ENCODE data around the gene NEURL4.
"Not testable (repeated sequence)": the region's sequence is repeated elsewhere in the genome, so short reads cannot be mapped to it uniquely, and the experiment has no call there.

NEURL4 gene

GRCh38 chr17:7347630-7348477 lies 18.7 kb upstream of the NEURL4 start:
- no peak for TF ChIP-seq CTCF (IDR thresholded peaks at IDR 0.05; ENCODE audit: low read depth, low read length, missing control alignments)
- no peak for DNase-seq (ENCODE audit: extremely low read depth, low read depth)
- H3K4me3 ChIP-seq (replicated peaks; ENCODE audit: low read depth, low read length), result no peak overlapping the region

GRCh38 chr17:7346761-7347614 lies 17.9 kb upstream of the NEURL4 start:
- DNase-seq (ENCODE audit: extremely low read depth, low read depth), result no peak
- no peak for TF ChIP-seq CTCF (IDR thresholded peaks at IDR 0.05; ENCODE audit: low read depth, low read length, missing control alignments)
- H3K4me3 ChIP-seq (replicated peaks; ENCODE audit: low read depth, low read length), result no peak overlapping the region

- DNase-seq (ENCODE audit: extremely low read depth, low read depth), result no peak
- TF ChIP-seq CTCF (IDR thresholded peaks at IDR 0.05; ENCODE audit: low read depth, low read length, missing control alignments), result no peak
- no peak overlapping the region for H3K4me3 ChIP-seq (replicated peaks; ENCODE audit: low read depth, low read length)
Measured at GRCh38 chr17:7343250-7343649, 14.1 kb upstream of the NEURL4 start.

- no peak for DNase-seq (ENCODE audit: extremely low read depth, low read depth)
- no peak overlapping the region for H3K4me3 ChIP-seq (replicated peaks; ENCODE audit: low read depth, low read length)
- no peak for TF ChIP-seq CTCF (IDR thresholded peaks at IDR 0.05; ENCODE audit: low read depth, low read length, missing control alignments)
Measured at GRCh38 chr17:7341842-7342241, 12.7 kb upstream of the NEURL4 start.

GRCh38 chr17:7340179-7340578 lies 11.0 kb upstream of the NEURL4 start:
- TF ChIP-seq CTCF (IDR thresholded peaks at IDR 0.05; ENCODE audit: low read depth, low read length, missing control alignments), result no peak
- no peak overlapping the region for H3K4me3 ChIP-seq (replicated peaks; ENCODE audit: low read depth, low read length)
- no peak for DNase-seq (ENCODE audit: extremely low read depth, low read depth)

GRCh38 chr17:7337600-7337999 lies 8.5 kb upstream of the NEURL4 start:
- not testable (repeated sequence) for DNase-seq (ENCODE audit: extremely low read depth, low read depth); H3K4me3 ChIP-seq (replicated peaks; ENCODE audit: low read depth, low read length)

Data from HFF-Myc (cell line).